NCI-H2227 treated with DMSO at 0.1 percent for 48 hours (cell line): ENCODE results near the gene TMEM181.
"Not testable (repeated sequence)": the region's sequence is repeated elsewhere in the genome, so short reads cannot be mapped to it uniquely, and the experiment has no call there.

Source experiments
- DNase-seq: peaks from one replicate; lab custom pipeline; 2025; lab: John Stamatoyannopoulos, UW

The TMEM181 gene

DNA sequence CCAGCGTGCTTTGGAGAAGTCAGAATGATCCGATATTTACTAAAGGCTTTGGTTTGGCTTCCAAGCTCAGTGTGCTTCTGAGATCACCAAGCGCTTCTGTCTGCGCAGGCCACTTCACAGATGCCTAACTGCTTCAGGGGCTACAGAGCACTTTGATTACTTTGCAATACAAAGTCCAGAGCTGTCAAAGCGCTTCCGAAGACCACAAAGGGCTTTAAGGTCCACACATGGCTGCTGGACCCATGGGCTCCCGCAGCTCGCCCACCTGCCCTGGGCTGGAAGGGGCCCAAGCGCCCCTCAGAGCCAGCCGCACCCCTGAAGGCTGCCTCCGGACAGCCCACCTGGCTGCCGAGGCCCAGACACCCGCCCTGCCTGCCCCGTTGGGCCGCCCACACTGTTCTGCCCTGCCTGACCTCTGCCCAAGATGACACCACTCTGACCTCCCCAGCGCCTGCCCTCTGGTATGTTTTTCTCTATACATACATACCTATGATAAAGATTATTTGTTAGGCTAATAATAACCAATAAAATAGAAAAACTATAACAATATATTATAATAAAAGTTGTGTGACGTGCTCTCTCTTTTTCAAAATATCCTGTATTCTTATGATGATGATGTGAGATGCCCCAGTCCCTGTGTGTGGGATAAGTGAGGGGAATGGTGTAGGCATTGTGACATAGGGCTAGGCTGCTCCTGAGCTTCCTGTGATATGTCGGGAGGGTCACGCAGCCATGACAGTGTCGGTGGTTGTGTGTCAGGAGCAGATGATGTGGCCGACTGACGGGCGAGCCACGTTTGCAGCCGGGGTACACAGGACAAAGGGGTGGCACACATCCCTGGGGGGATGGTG is 62.0 kb downstream of the TMEM181 start:
- DNase-seq, result no peak

DNA sequence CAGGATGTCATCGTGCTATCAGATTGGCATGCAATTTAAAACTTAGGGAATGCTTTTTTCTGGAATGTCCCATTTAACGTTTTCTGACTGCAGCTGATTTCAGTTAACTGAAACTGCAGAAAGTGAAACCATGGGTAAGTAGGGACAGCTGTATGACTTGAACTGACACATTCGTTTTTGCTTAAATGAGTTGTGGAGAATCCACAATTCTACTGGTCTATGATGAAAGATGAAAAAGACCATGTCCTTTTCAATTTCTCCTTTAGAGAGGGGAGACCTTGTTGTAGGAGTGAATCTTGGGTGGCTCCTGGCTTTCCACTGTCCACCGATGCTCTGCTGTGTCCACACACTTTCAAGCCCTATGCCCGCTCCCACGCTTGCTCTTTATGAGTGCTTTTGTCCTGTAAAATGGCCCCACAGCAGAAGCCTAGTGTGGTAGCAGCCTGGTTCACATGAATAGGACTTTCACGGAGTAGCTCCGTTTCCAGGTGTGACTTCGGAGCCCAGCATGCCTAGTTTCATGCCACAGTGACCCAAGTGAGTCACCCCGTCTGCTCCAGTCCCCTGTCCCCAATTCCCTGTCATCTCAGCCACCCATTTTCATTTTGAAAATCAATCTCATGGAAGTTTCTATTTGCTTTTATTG is 62.8 kb downstream of the TMEM181 start:
- no peak for DNase-seq

DNA sequence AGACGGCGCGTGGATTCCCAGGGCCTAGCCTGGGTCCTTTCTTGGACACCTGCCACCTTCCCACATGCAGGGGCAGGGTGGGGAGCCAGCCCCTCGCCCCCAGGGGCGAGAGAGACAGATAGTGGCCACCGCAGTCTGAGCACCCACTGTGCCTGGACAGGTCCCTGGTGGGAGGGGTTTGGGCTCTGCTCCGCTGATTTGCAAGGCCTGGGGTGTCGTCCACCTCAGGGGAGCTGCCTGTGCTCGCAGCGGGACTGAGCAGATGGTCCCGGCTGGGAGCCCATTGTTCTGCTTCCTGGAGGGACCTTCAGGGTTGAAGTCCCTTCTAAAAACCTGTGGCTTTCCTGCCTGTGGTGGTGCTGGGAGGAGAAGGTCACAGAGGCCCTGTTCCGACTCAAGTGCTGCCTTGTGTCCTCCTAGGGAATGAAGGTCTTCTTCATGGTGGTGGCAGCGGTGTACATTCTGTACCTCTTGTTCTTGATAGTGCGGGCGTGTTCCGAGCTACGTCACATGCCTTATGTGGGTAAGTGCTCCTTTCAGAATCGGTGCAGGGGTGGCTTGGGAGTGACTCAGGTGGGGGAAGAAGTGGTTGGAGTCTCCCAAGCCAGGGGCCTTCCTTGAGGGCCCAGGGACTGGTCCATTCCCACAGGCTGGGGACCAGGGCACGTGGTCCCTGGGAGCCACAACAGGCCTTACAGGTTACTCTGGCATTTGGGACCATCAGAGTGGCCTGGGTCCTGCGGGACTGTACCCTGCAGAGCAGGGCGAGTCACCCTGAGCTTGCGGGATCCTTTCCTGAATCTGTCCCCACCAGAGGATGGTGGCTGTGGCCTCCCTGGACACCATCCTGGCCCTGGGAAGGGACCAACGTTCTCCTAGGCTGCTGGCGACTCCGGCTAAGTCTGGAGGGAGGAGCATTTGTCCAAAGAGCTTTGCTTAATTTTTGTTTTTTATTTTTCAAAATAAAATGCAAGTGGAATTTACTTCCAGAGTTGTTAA is 65.1 kb downstream of the TMEM181 start:
- DNase-seq, result no peak

DNA sequence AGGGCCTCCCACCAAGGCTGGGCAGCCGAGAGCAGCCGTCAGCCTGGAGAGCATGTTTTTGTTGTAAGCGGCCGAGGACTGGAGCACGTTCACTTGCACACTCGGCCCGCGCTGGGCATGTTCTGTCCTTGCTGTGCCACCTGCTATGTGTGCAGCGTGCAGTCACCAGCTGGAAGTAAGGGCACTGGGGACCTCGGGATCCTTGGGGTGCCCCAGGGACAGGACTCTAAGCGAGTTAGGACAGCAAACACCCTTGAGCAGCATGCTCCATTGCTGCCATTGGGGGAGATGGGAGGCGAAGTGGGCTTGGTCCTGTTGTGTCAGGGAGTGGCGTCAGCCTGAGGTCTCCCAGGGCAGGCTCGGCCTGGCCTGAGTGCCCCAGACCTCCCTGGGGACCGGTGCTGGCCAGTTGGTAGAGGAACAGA is 66.0 kb downstream of the TMEM181 start:
- no peak for DNase-seq

DNA sequence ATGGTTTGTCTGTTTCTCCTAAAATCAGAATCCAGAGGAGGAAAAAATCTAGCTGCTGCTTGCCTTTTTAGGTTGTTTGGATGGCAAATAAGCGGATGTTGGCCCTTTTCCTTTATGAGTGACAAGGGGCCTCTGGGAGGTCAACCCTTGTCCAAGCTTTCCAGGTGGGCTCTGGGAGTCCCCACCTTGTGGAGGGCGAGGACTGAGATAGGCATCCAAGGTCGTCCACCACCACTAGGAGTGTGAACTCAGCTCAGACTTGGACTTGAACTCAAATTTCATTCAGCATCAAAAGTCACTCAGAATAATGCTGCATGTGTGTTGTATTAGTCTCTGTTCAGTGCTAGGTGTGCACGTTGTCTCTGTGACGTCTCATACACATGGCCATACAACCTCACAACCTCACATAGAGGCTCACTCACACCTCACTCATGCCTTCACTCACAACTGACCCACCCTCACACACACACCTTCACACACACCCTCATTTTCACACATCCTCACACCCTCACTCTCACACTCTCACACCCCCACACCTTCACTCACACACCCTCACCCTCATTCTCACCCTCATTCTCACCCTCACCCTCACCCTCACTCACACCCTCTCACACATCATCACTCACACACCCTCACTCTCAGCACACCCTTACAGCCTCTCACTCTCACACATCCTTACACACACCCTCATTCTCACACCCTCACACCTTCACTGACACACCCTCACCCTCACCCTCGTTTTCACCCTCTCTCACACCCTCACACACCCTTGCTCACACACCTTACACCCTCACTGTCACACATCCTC is 66.7 kb downstream of the TMEM181 start:
- no peak for DNase-seq

DNA sequence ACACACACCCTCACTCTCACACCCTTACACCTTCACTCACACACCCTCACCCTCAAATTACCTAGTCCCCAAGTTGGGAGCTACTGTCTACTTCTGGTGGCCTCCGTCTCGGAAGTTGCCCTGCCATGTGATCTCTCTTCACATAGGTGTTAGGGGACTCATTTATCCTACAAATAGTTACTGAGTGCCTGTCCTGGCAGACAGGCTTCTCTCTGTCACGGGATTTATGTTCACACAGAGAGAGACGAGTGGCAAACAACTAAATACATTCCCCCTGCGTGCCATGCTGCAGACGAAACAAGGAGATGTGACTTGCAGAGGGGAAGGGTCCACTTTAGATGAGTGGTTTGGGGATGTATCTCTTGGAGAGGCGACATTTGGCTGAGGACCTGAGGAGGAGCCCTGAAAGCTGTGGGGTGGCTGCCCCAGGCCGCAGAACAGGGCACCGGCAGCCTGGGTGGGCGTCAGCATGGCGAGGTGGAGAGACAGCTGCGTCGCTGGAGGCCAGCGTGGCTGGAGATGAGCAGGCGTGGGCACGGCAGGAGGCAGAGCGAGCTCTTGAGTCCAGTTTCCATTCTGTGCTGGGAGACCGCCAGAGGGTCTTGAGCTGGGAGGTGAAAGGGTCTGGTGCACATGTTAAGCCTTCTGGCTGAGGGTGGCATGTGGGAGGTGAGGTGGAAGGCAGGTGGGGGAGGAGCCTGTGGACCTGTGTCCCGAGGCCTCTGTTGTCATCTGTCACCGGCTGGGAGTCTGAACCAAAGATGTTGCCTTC is 67.5 kb downstream of the TMEM181 start:
- DNase-seq, result no peak

DNA sequence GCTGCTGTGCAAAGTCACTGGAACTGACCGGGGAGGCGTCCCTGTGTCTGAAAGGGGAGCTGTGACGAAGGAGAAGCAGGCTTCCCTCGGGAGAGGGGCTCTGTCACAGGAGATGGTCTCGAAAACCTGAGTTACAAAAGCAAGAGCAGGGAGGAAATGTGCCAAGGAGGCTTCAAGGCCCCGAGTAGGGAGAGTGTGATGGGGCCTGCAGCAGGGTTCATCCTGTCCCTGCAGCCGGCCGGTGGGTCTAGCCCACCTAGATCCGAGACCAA is 68.0 kb downstream of the TMEM181 start:
- DNase-seq, result no peak

DNA sequence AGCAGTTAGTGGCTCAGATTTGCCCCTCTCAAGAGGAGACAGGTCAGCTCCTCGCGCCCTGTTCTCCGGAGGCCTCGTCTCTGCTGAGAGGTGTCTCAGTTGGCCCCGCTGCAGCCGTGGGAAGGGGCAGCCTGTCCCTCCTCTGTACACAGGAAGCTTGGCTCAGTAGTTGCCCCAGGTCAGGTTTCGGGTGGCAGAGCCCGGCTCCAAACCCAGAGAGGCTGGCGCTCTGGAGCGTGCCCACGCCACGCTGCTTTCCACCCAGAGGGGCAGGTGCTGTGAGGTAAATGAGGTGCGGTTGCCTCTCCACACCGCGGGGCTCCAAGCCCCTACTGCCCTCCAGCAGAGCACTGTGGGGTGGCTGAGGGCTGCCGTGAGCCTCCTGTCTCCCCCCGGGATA is 68.7 kb downstream of the TMEM181 start:
- DNase-seq, result no peak

DNA sequence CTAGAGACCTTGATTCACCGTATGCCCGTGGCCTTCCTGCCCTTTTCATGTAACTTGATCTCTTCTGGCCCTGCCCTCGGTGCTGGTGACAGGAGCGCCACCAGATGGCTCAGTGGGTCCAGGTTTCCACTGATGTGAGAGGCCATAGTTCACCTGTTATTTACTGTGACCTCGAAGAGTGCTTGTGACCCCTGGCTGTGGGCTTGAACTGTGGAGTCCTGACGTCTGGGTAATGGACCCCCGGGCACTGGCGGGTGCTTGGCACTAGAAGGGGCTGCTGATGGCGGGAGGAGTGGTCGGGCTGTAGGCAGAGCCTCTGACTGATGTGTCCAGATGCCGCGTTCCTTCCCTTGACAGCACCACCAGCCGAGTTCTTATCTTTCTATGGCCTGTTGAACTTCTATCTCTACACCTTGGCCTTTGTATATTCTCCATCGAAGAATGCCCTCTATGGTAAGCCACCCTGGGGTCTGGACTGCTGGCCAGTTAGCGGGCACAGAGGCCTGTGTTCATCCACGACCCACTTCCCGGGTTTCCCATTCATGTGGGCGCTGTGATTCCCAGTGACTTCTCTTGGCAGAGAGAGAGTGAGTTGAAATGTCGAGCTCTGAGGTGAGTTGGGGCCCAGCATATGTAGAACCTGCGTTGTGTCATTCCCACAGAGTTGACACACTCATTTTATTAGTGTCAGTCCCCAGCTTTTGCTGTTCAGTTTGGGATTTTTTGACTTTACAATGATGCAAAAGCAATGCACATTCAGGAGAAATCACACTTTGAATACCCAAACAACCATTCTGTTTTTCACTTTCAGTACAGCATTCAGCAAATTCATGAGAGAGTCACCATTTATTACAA is 69.7 kb downstream of the TMEM181 start:
- no peak for DNase-seq

DNA sequence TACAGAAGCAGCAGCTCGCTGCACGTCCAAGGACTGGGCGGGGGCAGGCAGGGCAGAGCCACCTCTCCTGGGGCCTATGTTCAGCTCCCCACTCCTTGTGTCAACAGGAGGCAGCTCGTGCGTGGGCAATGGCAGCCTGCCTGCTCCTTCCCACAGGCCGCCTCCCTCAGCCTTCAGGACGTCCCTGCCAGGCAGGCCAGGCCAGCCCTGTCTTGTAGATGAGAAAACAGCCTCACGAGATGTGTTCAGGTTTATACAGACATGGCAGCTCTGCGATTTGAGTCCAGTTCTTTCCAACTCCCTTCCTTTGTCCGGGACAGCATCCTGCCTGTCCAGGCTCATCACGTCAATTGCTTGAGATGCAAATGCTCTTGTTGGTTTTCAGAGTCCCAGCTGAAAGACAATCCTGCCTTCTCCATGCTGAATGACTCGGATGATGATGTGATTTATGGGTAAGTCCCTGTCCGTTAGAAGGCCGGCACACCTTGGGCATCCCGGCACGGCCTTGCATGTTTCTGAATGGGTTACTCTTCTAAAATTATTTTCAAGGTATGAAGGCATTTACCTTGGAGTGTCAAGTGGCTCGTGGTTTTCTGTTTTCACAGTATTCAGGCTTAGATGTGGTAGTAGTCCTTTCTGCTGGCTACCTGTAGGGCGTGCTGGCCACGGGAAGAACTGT is 71.2 kb downstream of the TMEM181 start:
- no peak for DNase-seq

DNA sequence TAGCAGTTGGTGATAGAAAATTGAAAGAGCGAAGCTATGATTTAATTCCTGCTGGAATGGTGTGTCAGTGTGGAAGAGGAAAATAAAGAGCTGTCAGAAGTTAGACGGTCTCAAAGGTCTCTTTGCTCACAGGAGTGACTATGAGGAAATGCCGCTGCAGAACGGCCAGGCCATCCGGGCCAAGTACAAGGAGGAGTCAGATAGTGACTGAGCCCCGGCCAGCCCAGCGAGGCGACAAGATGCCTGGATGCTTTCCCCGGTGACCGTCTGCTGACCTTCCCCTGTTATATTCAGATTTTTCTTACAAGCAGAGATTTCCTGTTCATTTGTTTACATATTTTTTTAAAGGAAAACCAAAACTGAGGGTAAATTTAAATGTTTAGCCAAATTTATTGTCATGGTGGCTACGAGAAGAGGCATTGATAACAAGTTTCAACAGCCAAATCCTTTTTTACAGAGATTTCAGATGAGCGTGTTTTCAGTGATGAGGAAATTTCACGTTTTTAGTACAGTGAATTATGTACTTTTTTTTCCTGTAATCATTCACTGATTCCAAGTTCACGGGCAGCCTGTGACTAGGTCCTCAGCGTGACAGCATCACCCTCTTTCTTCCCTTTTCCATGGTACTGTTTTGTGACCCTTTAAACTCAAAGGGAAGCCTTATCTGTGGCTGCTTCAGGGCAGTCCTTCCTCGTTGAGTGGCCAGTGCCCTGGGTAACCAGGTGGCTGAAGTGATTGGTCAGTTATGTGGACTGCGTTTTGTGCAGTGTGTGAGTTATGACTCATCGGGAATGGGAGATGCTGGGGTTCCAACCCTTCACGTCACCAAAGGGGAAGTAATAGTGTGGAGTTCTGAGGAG is 72.0 kb downstream of the TMEM181 start:
- DNase-seq, result no peak

DNA sequence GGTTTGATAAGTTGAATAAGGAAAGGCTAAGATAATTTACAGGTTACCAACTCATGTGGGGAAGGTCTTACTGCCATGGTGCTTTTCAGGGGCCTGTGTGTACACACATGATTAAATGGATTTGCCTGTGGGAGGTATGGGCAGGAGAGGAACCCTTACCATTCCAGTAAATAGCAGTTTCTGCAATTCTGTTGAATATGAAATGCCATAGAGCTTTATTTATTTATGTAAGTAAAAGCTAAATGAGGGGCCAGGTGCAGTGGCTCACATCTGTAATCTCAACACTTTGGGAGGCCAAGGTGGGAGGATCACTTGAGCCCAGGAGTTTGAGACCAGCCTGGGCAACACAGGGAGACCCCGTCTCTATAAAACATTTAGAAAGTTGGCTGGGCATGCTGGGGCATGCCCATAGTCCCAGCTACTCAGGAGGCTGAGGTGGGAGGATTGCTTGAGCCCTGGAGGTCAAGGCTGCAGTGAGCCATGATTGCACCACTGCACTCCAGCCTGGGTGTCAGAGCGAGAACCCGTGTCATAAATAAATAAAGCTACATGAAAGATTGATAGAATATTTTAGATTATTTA is 72.7 kb downstream of the TMEM181 start:
- DNase-seq, result not testable (repeated sequence)

DNA sequence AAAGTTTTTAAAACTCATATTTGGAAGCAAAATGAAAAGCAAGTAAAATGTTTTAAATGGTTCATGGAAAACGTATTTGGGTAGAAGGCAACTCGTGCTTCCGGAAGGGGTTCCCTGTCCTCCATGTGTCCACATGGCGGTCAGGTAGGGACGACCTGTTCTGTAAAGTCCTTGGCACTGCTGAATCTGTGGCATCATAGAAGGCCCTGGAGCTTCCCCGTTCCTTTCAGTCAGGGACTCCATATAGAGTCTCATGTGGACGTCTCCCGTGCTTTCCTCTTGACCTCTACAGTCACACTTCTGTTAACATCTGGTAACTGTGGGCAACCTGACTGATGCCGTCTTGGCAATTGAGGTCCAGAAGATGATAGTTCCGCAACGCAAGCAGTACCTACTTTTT is 73.2 kb downstream of the TMEM181 start:
- no peak for DNase-seq

DNA sequence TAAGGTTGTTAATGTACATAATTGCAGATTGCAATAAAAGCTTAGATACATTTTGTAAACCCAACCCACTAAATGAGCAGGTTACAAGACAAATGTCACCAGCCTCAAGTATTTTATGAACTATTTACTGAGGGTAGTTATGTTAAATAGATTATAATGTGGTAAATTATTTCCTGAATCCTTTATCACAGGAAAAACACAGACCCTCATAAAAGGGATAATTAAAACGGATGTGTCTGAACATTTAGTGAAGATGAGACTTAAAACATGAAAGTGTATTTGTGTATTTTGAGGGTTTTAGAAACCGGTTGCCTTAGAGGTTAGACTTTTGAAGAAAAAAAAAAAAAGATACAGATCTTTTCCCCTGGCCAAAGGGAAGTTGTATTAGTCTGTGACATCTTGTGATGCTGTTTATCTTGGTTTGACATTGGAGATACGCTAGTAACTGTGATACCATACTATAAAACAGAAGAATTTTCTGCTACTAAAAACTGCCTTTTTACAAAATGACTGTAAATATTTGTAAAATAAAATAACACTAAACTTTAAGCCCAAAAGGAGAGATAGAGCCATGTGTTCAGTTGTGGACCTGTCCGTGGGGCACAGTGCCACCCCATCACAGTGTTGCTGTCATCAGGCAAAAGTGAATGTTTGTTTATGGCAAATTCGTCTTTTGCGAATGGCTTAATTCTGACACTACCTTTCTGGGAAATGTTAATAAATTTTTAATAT is 75.0 kb downstream of the TMEM181 start:
- DNase-seq, result no peak

DNA sequence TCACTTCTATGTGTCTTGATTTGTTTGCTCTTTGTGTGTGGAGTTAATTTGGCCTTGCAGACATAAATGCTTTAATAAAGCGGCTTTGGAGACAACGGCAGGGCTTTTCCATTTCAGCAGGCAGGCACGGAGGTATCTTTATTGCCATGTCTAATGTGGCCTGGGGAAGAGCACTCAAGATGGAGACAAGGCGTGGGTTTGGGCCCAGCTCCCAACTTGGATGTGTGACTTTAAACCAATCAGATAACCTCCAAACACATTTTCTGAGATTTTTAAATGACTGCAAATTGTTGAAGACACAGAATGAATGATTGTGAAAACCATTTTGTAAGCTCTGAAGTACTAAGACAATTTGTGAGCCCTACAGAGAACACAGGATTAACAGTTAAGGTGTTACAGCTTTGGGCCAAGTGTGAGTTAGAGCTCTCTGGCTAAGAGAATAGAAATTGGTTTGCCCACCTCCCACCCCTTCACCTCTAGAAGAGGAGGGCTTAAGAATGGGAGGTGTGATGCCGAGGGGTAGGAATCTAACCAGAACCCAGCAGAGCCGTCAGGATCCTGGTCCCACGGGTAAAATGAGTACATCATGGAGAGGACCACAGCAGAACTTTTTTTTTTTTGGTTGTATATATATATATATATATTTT is 75.7 kb downstream of the TMEM181 start:
- no peak for DNase-seq

DNA sequence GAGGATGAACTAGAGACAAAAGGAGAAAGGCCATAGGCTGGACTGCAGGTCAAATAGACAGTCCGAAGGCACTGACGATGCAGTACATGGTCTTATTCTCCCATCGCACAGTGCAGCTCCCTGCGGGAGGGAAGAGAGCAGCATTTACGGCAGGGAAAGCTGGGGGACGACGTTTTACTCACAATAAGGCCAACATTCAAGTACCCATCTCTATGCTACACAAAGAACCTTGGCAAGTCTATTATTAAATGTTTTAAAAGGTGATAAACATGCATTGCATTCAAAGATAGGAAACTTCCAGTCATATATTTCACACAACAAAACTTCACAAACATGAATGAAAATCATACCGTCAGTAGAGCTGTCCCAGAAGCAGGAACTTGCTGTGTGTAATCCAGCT is 76.9 kb downstream of the TMEM181 start:
- no peak for DNase-seq

DNA sequence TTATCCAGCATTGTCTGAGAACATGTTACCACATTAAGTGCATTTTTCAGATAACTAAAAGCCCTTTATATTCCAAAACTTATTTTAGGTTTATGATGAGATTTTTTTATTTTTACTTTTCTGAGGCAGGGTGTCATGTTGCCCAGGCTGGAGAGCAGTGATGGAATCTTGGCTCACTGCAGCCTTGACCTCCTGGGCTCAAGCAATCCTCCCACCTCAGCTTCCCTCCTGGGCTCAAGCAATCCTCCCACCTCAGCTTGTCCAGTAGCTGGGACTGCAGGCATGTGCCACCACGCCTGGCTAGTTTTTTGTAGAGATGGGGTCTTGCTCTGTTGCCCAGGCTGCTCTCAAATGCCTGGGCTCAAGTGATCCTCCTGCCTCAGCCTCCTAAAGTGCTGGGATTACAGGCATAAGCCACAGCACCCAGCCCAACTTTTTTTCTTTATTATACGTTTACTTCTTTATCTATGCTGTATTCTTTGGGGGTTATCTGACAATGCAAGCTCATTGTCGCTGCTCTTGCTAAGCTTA is 78.5 kb downstream of the TMEM181 start:
- no peak for DNase-seq
